ENCODE results near the gene WIPF3.

Gene WIPF3

GRCh38 chr7:29893351-29893965 is 87.2 kb downstream of the WIPF3 start:
- in situ Hi-C loops (cut with MboI; ENCODE audit: low sequenced_read_pairs, unreplicated experiment) = no loop called here

DNA sequence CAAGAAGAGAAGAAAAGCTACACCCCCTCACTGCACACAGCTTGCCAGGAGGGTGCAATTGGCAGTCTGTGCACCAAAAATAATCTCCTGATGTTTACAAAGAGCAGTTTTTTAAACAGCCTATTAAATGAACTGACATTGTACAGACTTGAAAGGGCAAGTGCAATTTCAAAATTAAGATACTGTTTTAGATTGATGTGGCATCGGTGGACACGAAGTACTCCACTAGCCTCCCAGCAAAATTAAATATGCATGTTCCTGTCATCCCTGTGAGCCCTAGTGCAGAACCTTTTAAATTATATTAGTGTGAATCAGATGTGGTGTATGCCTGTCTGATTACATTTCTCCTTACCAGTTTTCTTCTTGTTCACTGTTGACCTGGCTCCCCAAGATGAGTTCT is 87.9 kb downstream of the WIPF3 start:
- no peak for TF ChIP-seq CTCF (IDR thresholded peaks at IDR 0.05; ENCODE audit: borderline replicate concordance, control extremely low read depth, extremely low read depth, insufficient read depth, missing control alignments)
- DNase-seq (ENCODE audit: low spot score) = no peak
- in situ Hi-C loops (cut with MboI; ENCODE audit: low sequenced_read_pairs, unreplicated experiment) = no loop called here

More at GRCh38 chr7:29893351-29893965, 87.2 kb downstream of the WIPF3 start:
- DNase-seq (ENCODE audit: low spot score) = no peak
- TF ChIP-seq CTCF (IDR thresholded peaks at IDR 0.05; ENCODE audit: borderline replicate concordance, control extremely low read depth, extremely low read depth, insufficient read depth, missing control alignments) = no peak

GRCh38 chr7:29895559-29895958 is 89.3 kb downstream of the WIPF3 start:
- DNase-seq (ENCODE audit: low spot score) = no peak
- in situ Hi-C loops (cut with MboI; ENCODE audit: low sequenced_read_pairs, unreplicated experiment) = no loop called here
- no peak for TF ChIP-seq CTCF (IDR thresholded peaks at IDR 0.05; ENCODE audit: borderline replicate concordance, control extremely low read depth, extremely low read depth, insufficient read depth, missing control alignments)

- in situ Hi-C loops (cut with MboI; ENCODE audit: low sequenced_read_pairs, unreplicated experiment) = no loop called here
- no peak for TF ChIP-seq CTCF (IDR thresholded peaks at IDR 0.05; ENCODE audit: borderline replicate concordance, control extremely low read depth, extremely low read depth, insufficient read depth, missing control alignments)
- no peak for DNase-seq (ENCODE audit: low spot score)
Measured at GRCh38 chr7:29896685-29897411, 90.5 kb downstream of the WIPF3 start.

DNA sequence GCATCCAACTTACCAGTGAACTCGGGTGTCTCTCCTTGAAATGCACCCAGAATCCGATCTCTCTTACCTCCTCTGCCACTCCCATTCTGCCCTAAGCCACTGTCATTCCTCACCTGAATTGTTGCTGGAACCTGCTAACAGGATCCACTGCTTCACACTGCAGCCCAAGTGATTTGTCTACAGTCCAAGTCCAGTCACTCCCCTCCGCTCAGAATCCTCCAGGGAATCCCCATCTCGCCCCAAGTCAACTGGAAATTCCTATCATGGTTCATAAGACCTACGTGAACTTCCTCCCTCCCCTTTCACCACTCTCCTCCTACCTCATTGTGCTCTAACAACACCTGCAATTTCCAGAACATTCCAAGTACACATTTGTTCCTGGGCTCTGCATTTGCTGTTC is 92.0 kb downstream of the WIPF3 start:
- DNase-seq (ENCODE audit: low spot score) = no peak
- TF ChIP-seq CTCF (IDR thresholded peaks at IDR 0.05; ENCODE audit: borderline replicate concordance, control extremely low read depth, extremely low read depth, insufficient read depth, missing control alignments) = no peak

GRCh38 chr7:29900745-29901144 is 94.4 kb downstream of the WIPF3 start:
- no peak for TF ChIP-seq CTCF (IDR thresholded peaks at IDR 0.05; ENCODE audit: borderline replicate concordance, control extremely low read depth, extremely low read depth, insufficient read depth, missing control alignments)
- in situ Hi-C loops (cut with MboI; ENCODE audit: low sequenced_read_pairs, unreplicated experiment) = no loop called here
- no peak for DNase-seq (ENCODE audit: low spot score)

More for the DNA sequence above, 92.0 kb downstream of the WIPF3 start:
- in situ Hi-C loops (cut with MboI; ENCODE audit: low sequenced_read_pairs, unreplicated experiment) = no loop called here
